ENCODE data around the gene CTTNBP2.

DNA sequence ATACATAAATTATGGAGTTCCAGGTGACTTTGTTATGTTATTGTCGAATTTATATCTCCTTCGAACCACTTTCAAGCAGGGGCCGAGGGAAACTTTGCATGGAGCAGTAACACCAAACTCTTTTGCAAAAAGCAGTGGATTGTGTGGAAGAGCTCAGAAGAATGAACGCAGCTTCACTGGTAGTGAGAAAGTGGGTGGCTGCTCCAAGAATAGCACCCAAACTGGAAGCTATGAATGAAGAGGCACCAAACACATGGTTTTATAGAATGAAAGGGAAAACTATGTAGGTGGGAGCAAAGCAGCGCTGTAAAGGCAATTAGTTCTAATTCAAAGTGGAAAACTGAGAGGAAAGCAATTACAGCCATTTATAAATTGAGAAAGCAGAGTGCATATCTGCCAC is 67.2 kb downstream of the CTTNBP2 start:
- TF ChIP-seq, protein P1, sequence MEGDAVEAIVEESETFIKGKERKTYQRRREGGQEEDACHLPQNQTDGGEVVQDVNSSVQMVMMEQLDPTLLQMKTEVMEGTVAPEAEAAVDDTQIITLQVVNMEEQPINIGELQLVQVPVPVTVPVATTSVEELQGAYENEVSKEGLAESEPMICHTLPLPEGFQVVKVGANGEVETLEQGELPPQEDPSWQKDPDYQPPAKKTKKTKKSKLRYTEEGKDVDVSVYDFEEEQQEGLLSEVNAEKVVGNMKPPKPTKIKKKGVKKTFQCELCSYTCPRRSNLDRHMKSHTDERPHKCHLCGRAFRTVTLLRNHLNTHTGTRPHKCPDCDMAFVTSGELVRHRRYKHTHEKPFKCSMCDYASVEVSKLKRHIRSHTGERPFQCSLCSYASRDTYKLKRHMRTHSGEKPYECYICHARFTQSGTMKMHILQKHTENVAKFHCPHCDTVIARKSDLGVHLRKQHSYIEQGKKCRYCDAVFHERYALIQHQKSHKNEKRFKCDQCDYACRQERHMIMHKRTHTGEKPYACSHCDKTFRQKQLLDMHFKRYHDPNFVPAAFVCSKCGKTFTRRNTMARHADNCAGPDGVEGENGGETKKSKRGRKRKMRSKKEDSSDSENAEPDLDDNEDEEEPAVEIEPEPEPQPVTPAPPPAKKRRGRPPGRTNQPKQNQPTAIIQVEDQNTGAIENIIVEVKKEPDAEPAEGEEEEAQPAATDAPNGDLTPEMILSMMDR (IDR thresholded peaks at IDR 0.05; ENCODE audit: low read depth, low read length): no peak
- TF ChIP-seq EZH2phosphoT487 (IDR thresholded peaks at IDR 0.05; ENCODE audit: low read depth): no peak
